Ovary (tissue), 3 donors: ENCODE data around the gene ROBO2.

Source experiments
- EP300 ChIP-seq: sonication (generic); formaldehyde crosslinking; IDR thresholded peaks from one replicate; pipeline ENCODE4 v1.6.1; 2017; ENCODE audit warnings: antibody characterized with exemption
- POLR2A ChIP-seq: fragments of 450-650 bp; IDR thresholded peaks from one replicate; pipeline ENCODE4 v1.6.1; 2017; ENCODE audit warnings: antibody characterized with exemption, mild to moderate bottlenecking, moderate library complexity
- TF ChIP-seq, protein P1 (sequence below), 3 donors: fragments of 450-650 bp in 2 of 3; fragments of 200-600 bp in 1 of 3; IDR thresholded peaks; one replicate each; pipeline versions ENCODE4 v1.5.1 to v1.8.0; 2016 to 2022; ENCODE audit warnings: antibody characterized with exemption in 3 of 3, mild to moderate bottlenecking in 1 of 3
- donor health status: DM: no; HTN: no; CAD: no.

DNA sequence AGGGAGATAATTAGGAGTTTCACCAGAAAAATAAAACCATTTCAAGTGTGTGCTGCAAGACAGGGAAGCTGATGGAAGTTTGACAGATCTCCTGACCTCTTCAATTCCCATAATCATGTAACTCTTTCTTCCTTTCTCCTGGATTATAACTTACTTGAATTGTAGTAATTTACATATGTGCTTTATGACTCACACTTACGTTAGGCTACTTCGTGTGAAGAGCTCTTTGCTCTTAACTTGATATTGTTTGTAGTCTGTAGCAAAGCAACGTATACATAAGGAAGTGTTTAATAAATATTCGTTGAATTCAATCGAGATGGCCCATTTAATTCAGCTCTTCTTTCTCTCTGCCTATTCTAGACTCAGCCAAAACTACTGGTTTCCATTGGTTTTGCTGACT is 23.5 kb downstream of the ROBO2 start:
- TF ChIP-seq, protein P1, sequence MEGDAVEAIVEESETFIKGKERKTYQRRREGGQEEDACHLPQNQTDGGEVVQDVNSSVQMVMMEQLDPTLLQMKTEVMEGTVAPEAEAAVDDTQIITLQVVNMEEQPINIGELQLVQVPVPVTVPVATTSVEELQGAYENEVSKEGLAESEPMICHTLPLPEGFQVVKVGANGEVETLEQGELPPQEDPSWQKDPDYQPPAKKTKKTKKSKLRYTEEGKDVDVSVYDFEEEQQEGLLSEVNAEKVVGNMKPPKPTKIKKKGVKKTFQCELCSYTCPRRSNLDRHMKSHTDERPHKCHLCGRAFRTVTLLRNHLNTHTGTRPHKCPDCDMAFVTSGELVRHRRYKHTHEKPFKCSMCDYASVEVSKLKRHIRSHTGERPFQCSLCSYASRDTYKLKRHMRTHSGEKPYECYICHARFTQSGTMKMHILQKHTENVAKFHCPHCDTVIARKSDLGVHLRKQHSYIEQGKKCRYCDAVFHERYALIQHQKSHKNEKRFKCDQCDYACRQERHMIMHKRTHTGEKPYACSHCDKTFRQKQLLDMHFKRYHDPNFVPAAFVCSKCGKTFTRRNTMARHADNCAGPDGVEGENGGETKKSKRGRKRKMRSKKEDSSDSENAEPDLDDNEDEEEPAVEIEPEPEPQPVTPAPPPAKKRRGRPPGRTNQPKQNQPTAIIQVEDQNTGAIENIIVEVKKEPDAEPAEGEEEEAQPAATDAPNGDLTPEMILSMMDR (IDR thresholded peaks at IDR 0.05) = no peak
- TF ChIP-seq POLR2A (no peak), EP300 (no peak)
